LNCaP clone FGC (cell line): ENCODE measurements around the gene CHST15.

Source experiments
- DNase-seq: peaks from one replicate; pipeline ENCODE4 v3.0.0-alpha.2; 2011; ENCODE audit warnings: low read depth
- H3K4me3 ChIP-seq: 2 replicates; pipeline ENCODE4 v1.5.1; 2011; ENCODE audit warnings: mild to moderate bottlenecking, low read depth, low read length, control low read depth
- CTCF ChIP-seq: IDR thresholded peaks from 2 replicates; pipeline ENCODE4 v1.5.1; 2012; ENCODE audit warnings: mild to moderate bottlenecking; ENCODE audit not compliant: control insufficient read depth, insufficient read depth; ENCODE audit errors: extremely low read depth

CHST15 gene

GRCh38 chr10:123991611-123992570 is 101.5 kb downstream of the CHST15 start:
- no peak overlapping the region for H3K4me3 ChIP-seq
- TF ChIP-seq CTCF: no peak
- no peak for DNase-seq

- DNase-seq: no peak
- no peak overlapping the region for H3K4me3 ChIP-seq
- TF ChIP-seq CTCF: no peak
These were observed 102.5 kb downstream of the CHST15 start for GRCh38 chr10:123990889-123991288.

- DNase-seq: no peak
- no peak for TF ChIP-seq CTCF
- no peak overlapping the region for H3K4me3 ChIP-seq
These were observed 104.7 kb downstream of the CHST15 start for GRCh38 chr10:123988694-123989093.

- TF ChIP-seq CTCF: no peak
- no peak for DNase-seq
- no peak overlapping the region for H3K4me3 ChIP-seq
These were observed 106.7 kb downstream of the CHST15 start for GRCh38 chr10:123986736-123987135.

- no peak for DNase-seq
- no peak overlapping the region for H3K4me3 ChIP-seq
- TF ChIP-seq CTCF: no peak
These were observed 119.0 kb downstream of the CHST15 start for GRCh38 chr10:123974406-123974805.

- no peak for TF ChIP-seq CTCF
- no peak for DNase-seq
- H3K4me3 ChIP-seq: no peak overlapping the region
These were observed 120.7 kb downstream of the CHST15 start for GRCh38 chr10:123972481-123973401.
